ENCODE measurements around the gene GALNT9.

DNA sequence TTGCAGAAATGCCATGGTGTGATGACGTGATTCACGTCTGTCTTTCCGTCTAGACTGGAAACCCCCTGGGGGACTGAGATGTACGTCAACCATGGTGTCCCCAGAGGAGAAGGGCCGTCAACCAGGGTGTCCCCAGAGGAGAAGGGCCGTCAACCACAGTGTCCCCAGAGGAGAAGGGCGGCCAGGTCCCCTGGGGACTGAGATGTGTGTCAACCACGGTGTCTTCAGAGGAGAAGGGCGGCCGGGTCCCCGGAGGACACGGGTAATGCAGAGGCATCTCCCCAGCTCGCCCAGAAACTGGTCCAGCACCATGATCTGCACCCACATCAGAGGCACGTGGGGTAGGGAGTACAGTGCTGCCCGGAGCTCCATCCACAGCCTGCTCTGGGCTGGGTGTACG lies 30.6 kb upstream of the GALNT9 start:
- TF ChIP-seq CTCF (IDR thresholded peaks at IDR 0.05; ENCODE audit: low read depth, low read length) (no peak), EZH2phosphoT487 (IDR thresholded peaks at IDR 0.05; ENCODE audit: low read depth) (no peak)

Measured in OCI-LY3 (cell line).